PC-9 (cell line): Measurements from ENCODE around the gene ZSCAN10. TPM values are rescaled to one million over a fixed set of nuclear protein-coding genes. Genes with fewer than 3 reads are reported as not detected.

Experiments
- BruUV-seq: library from RNA; stranded (reverse); fragments of 400-500 nt; replicated peaks from 2 replicates; lab custom pipeline; 2021; lab: Mats Ljungman, UMichigan
- CTCF ChIA-PET: fragments of 300-600 bp; sonication (Branson Sonifier 250); formaldehyde crosslinking; loops from one replicate; lab custom pipeline; 2022; ENCODE audit warnings: antibody characterized with exemption; lab: Charles Lee
- POLR2A ChIA-PET: fragments of 300-600 bp; sonication (Branson Sonifier 250); formaldehyde crosslinking; loops from one replicate; lab custom pipeline; 2022; ENCODE audit warnings: antibody characterized with exemption; ENCODE audit not compliant: unreplicated experiment; lab: Charles Lee
- DNase-seq, 2 experiments: peaks; one replicate each; pipeline versions ENCODE4 v3.0.0 to v3.0.0-alpha.2; 2015 to 2022; ENCODE audit warnings: mixed read lengths in 1 of 2
- H2AFZ ChIP-seq: fragments of 200-600 bp; sonication (generic); 2 replicates; pipeline ENCODE4 v1.8.1; 2017; ENCODE audit warnings: antibody characterized with exemption
- H3F3A ChIP-seq: fragments of 200-600 bp; sonication (generic); 2 replicates; pipeline ENCODE4 v1.8.1; 2017; ENCODE audit warnings: antibody characterized with exemption, mild to moderate bottlenecking, low read depth; ENCODE audit not compliant: insufficient read depth
- H3K27ac ChIP-seq: fragments of 200-600 bp; sonication (generic); 2 replicates; pipeline ENCODE4 v1.6.1; 2016; ENCODE audit warnings: mixed run types
- H3K27me3 ChIP-seq: fragments of 200-600 bp; sonication (generic); 2 replicates; pipeline ENCODE4 v1.6.1; 2016; ENCODE audit warnings: low read depth, mixed run types; ENCODE audit not compliant: insufficient read depth
- H3K36me3 ChIP-seq: fragments of 200-600 bp; sonication (generic); 2 replicates; pipeline ENCODE4 v1.6.1; 2016; ENCODE audit warnings: low read depth, mixed run types
- H3K4me1 ChIP-seq: fragments of 200-600 bp; sonication (generic); replicated peaks from 2 replicates; pipeline ENCODE4 v1.6.1; 2016; ENCODE audit warnings: mixed run types; ENCODE audit not compliant: insufficient read depth
- H3K4me2 ChIP-seq: fragments of 200-600 bp; sonication (generic); 2 replicates; pipeline ENCODE4 v1.6.1; 2017; ENCODE audit warnings: mixed run types
- H3K4me3 ChIP-seq: fragments of 200-600 bp; sonication (generic); 2 replicates; pipeline ENCODE4 v1.6.1; 2016; ENCODE audit warnings: mixed run types
- H3K79me2 ChIP-seq: fragments of 200-600 bp; sonication (generic); 2 replicates; pipeline ENCODE4 v1.6.1; 2017; ENCODE audit warnings: low read depth, mixed run types
- H3K9me2 ChIP-seq: fragments of 200-600 bp; sonication (generic); 2 replicates; pipeline ENCODE4 v1.8.1; 2017; ENCODE audit warnings: mild to moderate bottlenecking; ENCODE audit not compliant: insufficient read depth
- H3K9me3 ChIP-seq: fragments of 200-600 bp; sonication (generic); 2 replicates; pipeline ENCODE4 v1.8.1; 2016; ENCODE audit warnings: low read depth; ENCODE audit not compliant: insufficient read depth
- H4K20me1 ChIP-seq: fragments of 200-600 bp; sonication (generic); 2 replicates; pipeline ENCODE4 v1.8.1; 2017; ENCODE audit not compliant: insufficient read depth
- EZH2 ChIP-seq: fragments of 200-600 bp; sonication (generic); IDR thresholded peaks from 2 replicates; pipeline ENCODE4 v1.8.0; 2017; ENCODE audit warnings: antibody characterized with exemption, low read depth
- intact Hi-C: fragments of 100-400 bp; cut with micrococcal nuclease; formaldehyde crosslinking; loops from one replicate; pipeline ENCODE4 v1.10.0; 2022; ENCODE audit not compliant: unreplicated experiment
- total RNA-seq: library from RNA; stranded (reverse); gene quantifications from 2 replicates; pipeline ENCODE4 v1.2.3, GENCODE V29; 2021
- TF ChIP-seq, protein P1 (sequence below): fragments of 200-600 bp; sonication (generic); conservative IDR thresholded peaks from 2 replicates; pipeline ENCODE4 v1.6.1; 2017; ENCODE audit warnings: mixed run types, antibody characterized with exemption, mild to moderate bottlenecking, moderate library complexity

ZSCAN10 gene
- total RNA-seq, 1 experiment from 2014 or later, result not detected

DNA sequence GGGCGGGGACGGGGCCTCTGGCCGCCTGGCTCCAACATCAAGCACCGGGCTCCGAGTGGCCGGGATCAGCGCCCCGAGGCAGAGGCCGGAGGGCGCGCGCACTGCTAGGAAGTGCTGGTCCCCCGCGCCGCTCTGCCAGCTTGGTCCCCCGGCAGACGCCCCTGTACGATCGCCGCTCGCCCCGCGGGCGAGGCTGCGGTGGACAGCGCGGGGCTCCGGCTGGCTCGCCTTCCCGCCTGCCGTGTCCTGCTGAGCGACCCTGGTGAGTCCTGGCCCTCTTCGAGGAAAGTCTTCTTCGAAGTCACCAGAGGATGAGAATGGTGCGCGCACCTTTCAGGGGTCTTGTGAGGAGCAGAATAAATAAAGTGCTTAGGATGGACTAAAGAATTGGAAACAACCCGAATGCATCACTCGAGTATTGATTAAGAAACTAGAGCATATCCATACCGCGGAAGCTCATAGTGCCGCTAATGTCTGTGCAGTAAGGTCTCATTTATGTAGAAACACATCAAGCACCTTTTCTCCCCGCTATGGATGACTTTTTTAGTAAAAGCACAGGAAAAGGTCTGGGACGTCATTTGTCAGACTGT, 36.1 kb upstream of the ZSCAN10 start:
- Histone ChIP-seq H3K4me3 (peak overlapping the region; percentile 73), H3K36me3 (no peaks in the 10 kb centered on the region), H3F3A (peaks cover 27% of the 10 kb centered on the region), H3K27ac (peak overlapping the region; percentile 43), H3K79me2 (peaks cover 40% of the 10 kb centered on the region), H3K4me1 (peaks cover 14% of the 10 kb centered on the region), H4K20me1 (no peaks in the 10 kb centered on the region), H3K27me3 (no peaks in the 10 kb centered on the region), H3K9me3 (no peaks in the 10 kb centered on the region), H3K9me2 (no peaks in the 10 kb centered on the region), H2AFZ (peak overlapping the region; percentile 88), H3K4me2 (peak overlapping the region; percentile 83)
- intact Hi-C loops, result loop anchor here (1.0 kb wide), 1 partner anchor 15 kb away; no protein-coding TSS in a partner anchor
- POLR2A ChIA-PET, result interaction anchor here (0.5 to 1.8 kb wide), 14 partner anchors 15 to 1166 kb away, joined by 3 to 37 read pairs (median 5); partner anchors contain the start of genes HCFC1R1, THOC6 and ZNF263
- no peak for TF ChIP-seq EZH2
- TF ChIP-seq, protein P1, sequence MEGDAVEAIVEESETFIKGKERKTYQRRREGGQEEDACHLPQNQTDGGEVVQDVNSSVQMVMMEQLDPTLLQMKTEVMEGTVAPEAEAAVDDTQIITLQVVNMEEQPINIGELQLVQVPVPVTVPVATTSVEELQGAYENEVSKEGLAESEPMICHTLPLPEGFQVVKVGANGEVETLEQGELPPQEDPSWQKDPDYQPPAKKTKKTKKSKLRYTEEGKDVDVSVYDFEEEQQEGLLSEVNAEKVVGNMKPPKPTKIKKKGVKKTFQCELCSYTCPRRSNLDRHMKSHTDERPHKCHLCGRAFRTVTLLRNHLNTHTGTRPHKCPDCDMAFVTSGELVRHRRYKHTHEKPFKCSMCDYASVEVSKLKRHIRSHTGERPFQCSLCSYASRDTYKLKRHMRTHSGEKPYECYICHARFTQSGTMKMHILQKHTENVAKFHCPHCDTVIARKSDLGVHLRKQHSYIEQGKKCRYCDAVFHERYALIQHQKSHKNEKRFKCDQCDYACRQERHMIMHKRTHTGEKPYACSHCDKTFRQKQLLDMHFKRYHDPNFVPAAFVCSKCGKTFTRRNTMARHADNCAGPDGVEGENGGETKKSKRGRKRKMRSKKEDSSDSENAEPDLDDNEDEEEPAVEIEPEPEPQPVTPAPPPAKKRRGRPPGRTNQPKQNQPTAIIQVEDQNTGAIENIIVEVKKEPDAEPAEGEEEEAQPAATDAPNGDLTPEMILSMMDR, result no peak
- CTCF ChIA-PET, result interaction anchor here (0.6 to 1.3 kb wide), 6 partner anchors 32 to 1118 kb away, joined by 4 to 9 read pairs (median 5); no protein-coding TSS in a partner anchor
- BruUV-seq, result TSS peak; percentile 71
- no peak for DNase-seq

GRCh38 chr16:3134338-3135125, 35.4 kb upstream of the ZSCAN10 start, which contains the start of gene ZNF213:
ZNF213 (plus strand) TSS chr16:3135029; CDS start chr16:3137281, 2,252 bp downstream.
- Histone ChIP-seq H3K4me1 (peaks cover 14% of the 10 kb centered on the region), H3K27ac (peak within 1 kb of the TSS; percentile 68), H3K27me3 (no peaks in the 10 kb centered on the region), H3K79me2 (peaks cover 40% of the 10 kb centered on the region), H2AFZ (peak within 1 kb of the TSS; percentile 88), H3K9me3 (no peaks in the 10 kb centered on the region), H3K4me3 (peak within 1 kb of the TSS; percentile 88), H4K20me1 (no peaks in the 10 kb centered on the region), H3F3A (peaks cover 34% of the 10 kb centered on the region), H3K4me2 (peak within 1 kb of the TSS; percentile 100), H3K36me3 (no peaks in the 10 kb centered on the region), H3K9me2 (no peaks in the 10 kb centered on the region)
- CTCF ChIA-PET, result interaction anchor here (0.6 to 1.3 kb wide), 5 partner anchors 33 to 1119 kb away, joined by 4 to 9 read pairs (median 4); no protein-coding TSS in a partner anchor
- POLR2A ChIA-PET, result interaction anchor here (0.5 to 1.8 kb wide), 16 partner anchors 16 to 1337 kb away, joined by 3 to 37 read pairs (median 5); partner anchors contain the start of genes HCFC1R1, THOC6 and ZNF263
- intact Hi-C loops, result loop anchor here (1.0 to 5.0 kb wide), 2 partner anchors 16 to 33 kb away; no protein-coding TSS in a partner anchor
- TF ChIP-seq EZH2, result no peak
- TF ChIP-seq, protein P1, result no peak
- DNase-seq, result peak; percentile 95 to 97
- BruUV-seq, result TSS peak; percentile 60

DNA sequence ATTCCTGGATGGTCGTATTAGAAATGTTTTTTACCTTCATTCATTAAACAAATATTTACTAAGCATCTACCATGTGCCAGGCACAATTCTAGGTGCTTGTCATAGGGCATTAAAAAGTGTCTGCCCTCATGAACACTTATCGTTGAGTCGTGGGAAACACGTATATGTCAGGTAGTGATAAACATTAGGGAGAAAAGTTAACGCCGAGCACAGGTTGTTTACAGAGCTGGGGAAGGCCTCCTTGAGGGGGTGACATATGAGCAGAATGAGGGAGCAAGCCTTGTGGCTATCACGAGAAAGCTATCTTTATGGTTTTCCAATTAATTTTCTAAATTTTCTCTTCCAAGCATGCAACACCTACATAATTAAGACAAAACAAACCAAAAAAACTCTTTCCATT, 34.8 kb upstream of the ZSCAN10 start:
- 0 out of 2 replicates have a peak overlapping the region, but pooled peaks have one; percentile 80 for H2AFZ ChIP-seq
- BruUV-seq, result no TSS peak
- no peaks in the 10 kb centered on the region for H3K9me3 ChIP-seq
- peaks cover 40% of the 10 kb centered on the region for H3K79me2 ChIP-seq
- H3K27ac ChIP-seq, result peak overlapping the region; percentile 68
- H3K4me2 ChIP-seq, result peak overlapping the region; percentile 100
- H3K36me3 ChIP-seq, result no peaks in the 10 kb centered on the region
- intact Hi-C loops, result loop anchor here (5.0 kb wide), 1 partner anchor 33 kb away; no protein-coding TSS in a partner anchor
- ChIA-PET POLR2A (interaction anchor here (0.8 to 1.8 kb wide), 2 partner anchors 16 to 1338 kb away, joined by 8 to 37 read pairs; no protein-coding TSS in a partner anchor), CTCF (no interaction called here)
- peaks cover 41% of the 10 kb centered on the region for H3F3A ChIP-seq
- peak overlapping the region; percentile 88 for H3K4me3 ChIP-seq
- H3K9me2 ChIP-seq, result no peaks in the 10 kb centered on the region
- DNase-seq, result no peak
- TF ChIP-seq, protein P1, result no peak
- TF ChIP-seq EZH2, result no peak
- no peaks in the 10 kb centered on the region for H3K27me3 ChIP-seq
- peaks cover 14% of the 10 kb centered on the region for H3K4me1 ChIP-seq
- H4K20me1 ChIP-seq, result peaks cover 5% of the 10 kb centered on the region; the same call in 1 of the 2 replicates
